AG09309 (cell line): ENCODE results near the gene PLSCR4.

Experiments used
- DNase-seq: peaks from one replicate; pipeline ENCODE4 v3.0.0-alpha.2; 2010; ENCODE audit warnings: low read depth
- H3K4me3 ChIP-seq: 2 replicates; pipeline ENCODE4 v1.5.1; 2011; ENCODE audit warnings: mild to moderate bottlenecking, low read depth, low read length, moderate library complexity; ENCODE audit not compliant: control insufficient read depth
- TF ChIP-seq, protein P1 (sequence below): IDR thresholded peaks from 2 replicates; pipeline ENCODE4 v1.5.1; 2011; ENCODE audit warnings: mild to moderate bottlenecking, low read depth, low read length, inconsistent platforms; ENCODE audit not compliant: insufficient read depth, control insufficient read depth; ENCODE audit errors: missing control alignments

The PLSCR4 gene

DNA sequence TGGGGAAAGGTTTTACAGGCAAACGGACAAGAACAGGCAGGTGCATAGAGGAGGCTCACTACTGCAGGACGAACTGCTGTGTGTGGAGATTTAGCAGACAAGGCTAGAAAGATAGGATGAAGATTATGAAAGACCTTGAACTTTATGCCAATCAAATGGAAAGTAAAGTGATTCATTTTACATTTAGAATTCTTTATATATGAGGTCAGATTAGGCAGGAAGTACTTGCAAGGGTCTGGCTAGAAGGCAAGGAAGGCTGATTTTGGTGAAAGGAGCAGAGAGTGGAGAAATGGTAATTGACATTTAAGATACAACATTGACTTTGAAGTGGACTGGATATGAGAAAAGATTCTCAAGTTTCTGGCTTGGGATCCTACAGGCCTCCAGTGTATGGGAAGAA lies 33.6 kb downstream of the PLSCR4 start:
- TF ChIP-seq, protein P1, sequence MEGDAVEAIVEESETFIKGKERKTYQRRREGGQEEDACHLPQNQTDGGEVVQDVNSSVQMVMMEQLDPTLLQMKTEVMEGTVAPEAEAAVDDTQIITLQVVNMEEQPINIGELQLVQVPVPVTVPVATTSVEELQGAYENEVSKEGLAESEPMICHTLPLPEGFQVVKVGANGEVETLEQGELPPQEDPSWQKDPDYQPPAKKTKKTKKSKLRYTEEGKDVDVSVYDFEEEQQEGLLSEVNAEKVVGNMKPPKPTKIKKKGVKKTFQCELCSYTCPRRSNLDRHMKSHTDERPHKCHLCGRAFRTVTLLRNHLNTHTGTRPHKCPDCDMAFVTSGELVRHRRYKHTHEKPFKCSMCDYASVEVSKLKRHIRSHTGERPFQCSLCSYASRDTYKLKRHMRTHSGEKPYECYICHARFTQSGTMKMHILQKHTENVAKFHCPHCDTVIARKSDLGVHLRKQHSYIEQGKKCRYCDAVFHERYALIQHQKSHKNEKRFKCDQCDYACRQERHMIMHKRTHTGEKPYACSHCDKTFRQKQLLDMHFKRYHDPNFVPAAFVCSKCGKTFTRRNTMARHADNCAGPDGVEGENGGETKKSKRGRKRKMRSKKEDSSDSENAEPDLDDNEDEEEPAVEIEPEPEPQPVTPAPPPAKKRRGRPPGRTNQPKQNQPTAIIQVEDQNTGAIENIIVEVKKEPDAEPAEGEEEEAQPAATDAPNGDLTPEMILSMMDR = no peak
- H3K4me3 ChIP-seq = no peak overlapping the region
- DNase-seq = no peak

DNA sequence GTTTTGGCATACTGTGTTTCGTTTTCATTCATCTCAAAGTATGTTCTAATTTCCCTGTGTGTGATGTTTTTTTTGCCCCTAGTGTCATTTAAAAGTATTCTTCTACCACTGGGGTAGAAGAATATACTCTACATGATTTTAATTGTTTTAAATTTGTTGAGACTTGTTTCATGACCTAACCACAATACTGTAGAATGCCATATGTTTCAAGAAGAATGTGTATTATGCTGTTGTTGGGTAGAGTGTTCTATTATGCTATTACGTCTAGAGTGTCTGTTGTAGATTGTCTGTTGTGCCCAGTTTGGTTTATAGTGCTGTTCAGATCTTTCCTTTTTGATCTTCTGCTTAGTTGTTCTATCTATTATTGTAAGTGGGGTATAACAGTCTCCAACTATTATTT lies 36.4 kb downstream of the PLSCR4 start:
- TF ChIP-seq, protein P1 = no peak
- no peak for DNase-seq
- H3K4me3 ChIP-seq = no peak overlapping the region

DNA sequence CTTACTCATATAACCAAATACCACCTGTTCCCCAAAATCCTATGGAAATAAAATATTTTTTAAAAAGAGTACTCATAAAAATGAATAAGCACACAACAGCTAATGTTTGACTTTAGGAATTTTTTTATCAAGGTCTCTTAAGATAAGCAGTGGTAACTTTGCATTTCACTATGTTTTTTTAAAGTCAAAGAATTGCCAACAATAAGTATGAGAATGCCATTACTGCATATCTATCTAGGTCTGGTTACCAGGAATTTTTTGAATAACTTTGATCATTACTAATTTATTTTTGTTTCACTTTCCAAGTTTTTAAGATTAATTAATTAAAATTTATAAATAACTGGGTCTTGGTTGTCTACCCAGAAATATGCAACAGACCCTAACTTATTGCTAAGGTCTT lies 41.5 kb downstream of the PLSCR4 start:
- no peak for DNase-seq
- TF ChIP-seq, protein P1 = no peak

DNA sequence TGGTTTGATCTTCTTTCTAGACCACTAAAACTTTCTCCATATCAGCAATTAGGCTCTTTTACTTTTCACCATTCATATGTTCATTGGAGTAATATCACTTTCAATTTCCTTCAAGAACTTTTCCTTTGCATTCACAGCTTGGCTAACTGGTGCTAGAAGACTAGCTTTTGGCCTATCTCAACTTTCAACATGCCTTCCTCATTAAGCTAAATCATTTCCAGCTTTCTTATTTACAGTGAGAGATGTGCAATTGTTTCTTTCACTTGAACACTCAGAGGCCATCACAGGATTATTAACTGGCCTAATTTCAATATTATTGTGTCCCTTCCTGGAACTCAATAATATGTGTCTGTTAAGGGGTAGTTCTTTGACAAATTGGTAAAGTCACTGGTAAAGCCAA lies 47.1 kb downstream of the PLSCR4 start:
- TF ChIP-seq, protein P1 = no peak
- no peak overlapping the region for H3K4me3 ChIP-seq
- no peak for DNase-seq

More for the DNA sequence above, 41.5 kb downstream of the PLSCR4 start:
- no peak overlapping the region for H3K4me3 ChIP-seq

DNA sequence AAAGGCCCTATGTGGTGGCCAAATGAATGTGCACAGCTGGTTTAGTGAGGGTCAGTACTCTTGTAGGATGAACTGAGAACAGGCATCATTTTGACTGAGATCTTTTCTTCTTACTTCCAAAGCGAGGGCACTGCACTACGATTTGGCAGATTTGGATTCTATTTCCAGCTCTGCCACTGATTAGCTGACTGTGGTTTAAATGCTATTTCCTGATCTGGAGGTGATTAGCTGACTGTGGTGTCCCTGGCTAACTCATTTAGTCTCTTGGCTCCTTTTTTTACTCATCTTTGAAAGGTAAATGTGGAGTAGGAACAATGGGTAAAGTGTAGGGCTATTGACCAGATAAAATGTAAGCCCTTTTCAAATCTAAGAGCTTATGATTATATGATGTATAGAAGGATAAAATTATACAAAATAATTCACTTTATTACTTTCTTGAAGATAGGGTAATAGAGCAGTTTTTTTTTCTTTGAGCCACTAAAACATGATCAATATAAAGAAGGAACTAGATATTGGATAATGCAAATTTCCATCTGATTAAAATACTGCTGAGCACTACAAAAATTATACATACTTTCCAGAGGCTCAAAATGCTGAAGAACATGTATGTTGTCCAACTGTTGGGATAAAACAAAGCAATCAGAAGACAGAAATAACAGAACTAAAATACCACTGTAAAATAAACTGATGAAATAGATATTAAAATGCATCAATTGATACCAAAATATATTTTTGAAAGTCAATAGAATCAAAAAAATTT lies 50.3 kb downstream of the PLSCR4 start:
- H3K4me3 ChIP-seq = no peak overlapping the region
- DNase-seq = no peak
- TF ChIP-seq, protein P1 = no peak

DNA sequence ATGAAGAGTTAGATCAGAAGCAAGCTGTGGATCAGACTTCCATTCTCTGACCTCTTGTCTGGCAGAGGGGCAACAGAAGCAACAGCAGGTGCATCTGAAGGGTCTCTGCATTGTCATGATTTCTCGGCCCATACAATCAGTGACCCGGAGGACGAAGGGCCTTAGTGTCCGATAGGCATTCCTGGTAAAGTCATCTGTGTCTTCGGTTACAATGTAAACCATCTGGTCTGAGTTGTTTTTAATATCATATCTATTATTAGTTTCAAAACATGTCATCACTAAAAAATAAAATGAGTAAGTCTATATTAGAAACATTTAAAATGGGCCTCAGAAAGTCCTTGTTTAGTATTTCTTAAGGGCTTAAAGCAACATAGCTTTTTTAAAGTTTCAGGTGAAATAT lies 51.1 kb downstream of the PLSCR4 start:
- TF ChIP-seq, protein P1 = no peak
- DNase-seq = no peak
- no peak overlapping the region for H3K4me3 ChIP-seq

DNA sequence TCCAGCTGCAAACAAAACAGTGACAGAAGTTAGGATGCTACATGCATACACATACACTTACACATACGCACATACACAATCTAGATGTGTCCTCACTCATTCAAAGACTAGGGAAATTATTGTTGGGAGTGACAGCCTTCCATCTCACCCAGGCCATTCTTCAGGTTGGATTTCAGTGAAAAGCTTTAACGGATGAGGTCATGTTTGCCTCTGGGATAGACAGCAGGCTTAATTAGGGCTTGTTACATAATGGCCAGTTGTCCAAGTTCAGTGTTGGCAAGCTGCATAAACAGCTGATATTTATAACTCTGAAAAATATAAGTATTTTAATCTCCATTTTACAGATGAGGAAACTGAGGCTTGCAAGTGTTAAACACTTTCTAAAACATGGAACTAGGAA lies 54.1 kb downstream of the PLSCR4 start:
- TF ChIP-seq, protein P1 = no peak
- H3K4me3 ChIP-seq = no peak overlapping the region
- no peak for DNase-seq
